ENCODE data around the gene CLCN6.

CLCN6 gene

GRCh38 chr1:11874258-11874562, 68.2 kb downstream of the CLCN6 start:
- ChIA-PET POLR2A (ENCODE audit: low non-redundant PET) (no interaction called here), CTCF (no interaction called here)
- TF ChIP-seq CTCF (conservative IDR thresholded peaks at IDR 0.05; ENCODE audit: low read depth), result no peak

GRCh38 chr1:11874624-11875023, 68.6 kb downstream of the CLCN6 start:
- TF ChIP-seq CTCF (conservative IDR thresholded peaks at IDR 0.05; ENCODE audit: low read depth), result no peak
- ChIA-PET CTCF (no interaction called here), POLR2A (ENCODE audit: low non-redundant PET) (no interaction called here)
- H3K27ac ChIP-seq, result no peak overlapping the region
- no peak for DNase-seq (ENCODE audit: low spot score)

More at GRCh38 chr1:11874258-11874562, 68.2 kb downstream of the CLCN6 start:
- no peak overlapping the region for H3K27ac ChIP-seq
- DNase-seq (ENCODE audit: low spot score), result no peak

- H3K27ac ChIP-seq, result no peak overlapping the region
- ChIA-PET POLR2A (ENCODE audit: low non-redundant PET) (no interaction called here), CTCF (interaction anchor here (0.6 kb wide), 1 partner anchor 11 kb away, joined by 4 read pairs; no protein-coding TSS in a partner anchor)
- DNase-seq (ENCODE audit: low spot score), result no peak
- TF ChIP-seq CTCF (conservative IDR thresholded peaks at IDR 0.05; ENCODE audit: low read depth), result no peak
These were observed 69.1 kb downstream of the CLCN6 start for GRCh38 chr1:11875094-11875493.

GRCh38 chr1:11877074-11877473, 71.1 kb downstream of the CLCN6 start:
- DNase-seq (ENCODE audit: low spot score), result no peak
- TF ChIP-seq CTCF (conservative IDR thresholded peaks at IDR 0.05; ENCODE audit: low read depth), result no peak
- ChIA-PET POLR2A (ENCODE audit: low non-redundant PET) (no interaction called here), CTCF (interaction anchor here (1.5 kb wide), 1 partner anchor 16 kb away, joined by 3 read pairs; no protein-coding TSS in a partner anchor)
- no peak overlapping the region for H3K27ac ChIP-seq

- ChIA-PET POLR2A (ENCODE audit: low non-redundant PET) (no interaction called here), CTCF (interaction anchor here (0.5 to 1.2 kb wide), 2 partner anchors 14 to 241 kb away, joined by 3 to 6 read pairs; no protein-coding TSS in a partner anchor)
- no peak for TF ChIP-seq CTCF (conservative IDR thresholded peaks at IDR 0.05; ENCODE audit: low read depth)
- H3K27ac ChIP-seq, result no peak overlapping the region
- DNase-seq (ENCODE audit: low spot score), result no peak
These were observed 72.3 kb downstream of the CLCN6 start for GRCh38 chr1:11878081-11878890.

GRCh38 chr1:11878891-11879190, 72.8 kb downstream of the CLCN6 start:
- no peak for TF ChIP-seq CTCF (conservative IDR thresholded peaks at IDR 0.05; ENCODE audit: low read depth)
- ChIA-PET CTCF (interaction anchor here (0.5 to 1.2 kb wide), 2 partner anchors 14 to 242 kb away, joined by 3 to 6 read pairs; no protein-coding TSS in a partner anchor), POLR2A (ENCODE audit: low non-redundant PET) (no interaction called here)
- H3K27ac ChIP-seq, result no peak overlapping the region
- no peak for DNase-seq (ENCODE audit: low spot score)

Measured in RWPE1 (cell line).